Activated T-cell treated with anti-CD3 and anti-CD28 coated beads, Interleukin-2, amount 50 U/mL, for 1 hour (primary cell): Measurements from ENCODE around the gene SCAMP2.
"Not testable (repeated sequence)": the region's sequence is repeated elsewhere in the genome, so short reads cannot be mapped to it uniquely, and the experiment has no call there.

Experiments used
- DNase-seq: peaks from one replicate; pipeline ENCODE4 v3.0.0-alpha.2; 2020

The SCAMP2 gene

DNA sequence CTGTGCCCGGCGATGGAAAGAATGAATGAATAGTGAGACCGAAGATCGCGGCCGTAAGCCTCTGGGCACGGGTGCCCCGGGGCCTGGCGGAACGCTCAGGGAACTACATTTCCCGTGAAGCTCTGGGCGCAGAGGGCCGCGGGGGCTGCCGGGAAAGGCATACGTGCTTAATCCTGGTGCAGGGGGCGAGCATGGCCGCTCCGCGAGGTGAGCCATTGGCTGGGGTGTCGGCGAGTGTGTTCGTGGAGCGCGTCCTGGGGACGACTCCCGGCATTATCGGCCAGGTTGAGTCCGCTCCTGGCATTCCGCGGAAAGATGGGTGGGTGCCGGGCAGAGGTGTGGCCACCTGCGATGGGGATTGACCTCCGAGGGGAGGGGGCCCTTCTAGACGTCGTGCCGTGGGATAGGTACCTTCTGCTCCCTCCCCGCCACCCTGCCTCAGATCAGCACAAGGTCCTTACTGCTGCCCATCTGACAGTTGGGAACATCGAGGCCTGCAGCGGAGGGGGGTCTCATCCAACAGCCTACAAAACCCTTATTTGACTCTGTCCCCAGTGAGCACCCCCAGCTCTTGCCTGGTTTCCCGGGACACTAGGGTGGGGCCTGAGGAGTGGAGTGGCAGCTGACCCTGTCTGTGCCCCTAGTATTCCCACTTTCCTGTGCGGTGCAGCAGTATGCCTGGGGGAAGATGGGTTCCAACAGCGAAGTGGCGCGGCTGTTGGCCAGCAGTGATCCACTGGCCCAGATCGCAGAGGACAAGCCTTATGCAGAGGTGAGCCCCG lies 16.9 kb upstream of the SCAMP2 start, which contains the start of gene MPI:
Gene MPI (plus strand): TSS at position 160 of the 782 bp plus-strand sequence. CDS start 32 bp downstream, at position 192.
- DNase-seq = peak; percentile 83

DNA sequence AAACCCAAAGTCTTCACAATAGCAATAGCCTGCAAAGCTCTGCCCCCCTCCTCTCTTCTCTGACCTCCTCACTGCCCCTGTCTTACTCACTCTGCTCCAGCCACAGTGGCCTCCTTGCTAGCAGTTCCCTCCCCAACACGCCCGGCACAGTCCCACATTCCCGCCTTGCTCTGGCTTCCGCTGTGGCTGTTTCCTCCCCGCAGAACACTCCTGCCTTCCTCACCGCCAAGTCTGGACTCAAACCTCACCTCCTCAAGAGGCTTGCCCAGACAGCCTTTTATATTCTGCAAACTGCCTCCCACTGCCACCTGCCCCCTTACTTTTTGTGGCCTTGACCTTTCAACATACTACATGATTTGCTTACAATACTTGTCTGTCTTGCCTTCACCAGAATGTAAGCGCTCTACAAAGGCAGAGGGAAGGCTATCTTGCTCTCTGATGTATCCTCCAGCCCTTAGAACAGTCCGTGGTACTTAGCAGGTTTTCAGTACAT lies 16.3 kb upstream of the SCAMP2 start:
- no peak for DNase-seq

DNA sequence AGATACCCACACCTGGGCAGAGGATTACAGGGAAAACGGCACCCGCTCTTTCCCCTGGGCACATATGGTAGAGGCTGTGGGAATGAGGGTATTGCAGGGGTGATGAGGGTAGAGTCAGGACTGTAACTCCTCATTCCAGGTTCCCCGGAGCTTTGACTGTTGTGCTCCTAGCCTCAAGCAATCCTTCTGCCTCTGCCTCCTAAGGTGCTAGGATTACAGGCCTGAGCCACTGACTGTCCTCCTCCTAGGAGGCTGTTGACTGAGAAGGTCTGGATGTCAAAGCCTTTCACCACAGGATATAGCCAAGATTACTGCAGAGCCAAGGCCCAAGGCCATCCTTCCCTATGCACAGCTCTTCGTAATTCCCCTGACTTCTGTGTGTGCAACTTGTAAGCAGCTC lies 15.6 kb upstream of the SCAMP2 start:
- DNase-seq = no peak

DNA sequence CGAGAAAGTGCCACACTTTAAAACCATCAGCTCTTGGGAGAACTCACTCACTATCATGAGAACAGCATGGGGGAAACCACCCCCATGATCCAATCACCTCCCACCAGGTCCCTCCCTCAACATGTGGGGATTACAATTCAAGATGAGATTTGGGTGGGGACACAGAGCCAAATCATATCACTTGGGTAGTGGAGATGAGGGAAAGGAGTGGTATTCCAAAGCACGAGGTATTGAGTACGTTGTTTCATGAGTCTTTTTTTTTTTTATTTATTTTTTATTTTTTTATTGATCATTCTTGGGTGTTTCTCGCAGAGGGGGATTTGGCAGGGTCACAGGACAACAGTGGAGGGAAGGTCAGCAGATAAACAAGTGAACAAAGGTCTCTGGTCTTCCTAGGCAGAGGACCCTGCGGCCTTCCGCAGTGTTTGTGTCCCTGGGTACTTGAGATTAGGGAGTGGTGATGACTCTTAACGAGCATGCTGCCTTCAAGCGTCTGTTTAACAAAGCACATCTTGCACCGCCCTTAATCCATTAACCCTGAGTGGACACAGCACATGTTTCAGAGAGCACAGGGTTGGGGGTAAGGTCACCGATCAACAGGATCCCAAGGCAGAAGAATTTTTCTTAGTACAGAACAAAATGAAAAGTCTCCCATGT lies 14.5 kb upstream of the SCAMP2 start:
- DNase-seq = not testable (repeated sequence)

DNA sequence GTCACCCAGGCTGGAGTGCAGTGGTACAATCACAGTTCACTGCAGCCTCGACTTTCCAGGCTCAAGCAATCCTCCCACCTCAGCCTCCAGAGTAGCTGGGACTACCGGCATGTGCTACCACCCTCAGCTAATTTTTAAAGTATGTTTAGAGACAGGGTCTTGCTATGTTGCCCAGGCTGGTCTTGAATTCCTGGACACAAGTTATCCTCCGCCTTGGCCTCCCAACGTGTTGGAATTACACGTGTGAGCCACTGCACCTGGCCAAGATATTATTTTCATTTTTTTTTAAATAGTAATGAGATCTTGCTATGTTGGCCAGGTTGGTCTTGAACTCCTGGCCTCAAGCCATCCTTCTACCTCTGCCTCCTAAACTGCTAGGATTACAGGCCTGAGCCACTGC lies 12.3 kb upstream of the SCAMP2 start:
- no peak for DNase-seq

DNA sequence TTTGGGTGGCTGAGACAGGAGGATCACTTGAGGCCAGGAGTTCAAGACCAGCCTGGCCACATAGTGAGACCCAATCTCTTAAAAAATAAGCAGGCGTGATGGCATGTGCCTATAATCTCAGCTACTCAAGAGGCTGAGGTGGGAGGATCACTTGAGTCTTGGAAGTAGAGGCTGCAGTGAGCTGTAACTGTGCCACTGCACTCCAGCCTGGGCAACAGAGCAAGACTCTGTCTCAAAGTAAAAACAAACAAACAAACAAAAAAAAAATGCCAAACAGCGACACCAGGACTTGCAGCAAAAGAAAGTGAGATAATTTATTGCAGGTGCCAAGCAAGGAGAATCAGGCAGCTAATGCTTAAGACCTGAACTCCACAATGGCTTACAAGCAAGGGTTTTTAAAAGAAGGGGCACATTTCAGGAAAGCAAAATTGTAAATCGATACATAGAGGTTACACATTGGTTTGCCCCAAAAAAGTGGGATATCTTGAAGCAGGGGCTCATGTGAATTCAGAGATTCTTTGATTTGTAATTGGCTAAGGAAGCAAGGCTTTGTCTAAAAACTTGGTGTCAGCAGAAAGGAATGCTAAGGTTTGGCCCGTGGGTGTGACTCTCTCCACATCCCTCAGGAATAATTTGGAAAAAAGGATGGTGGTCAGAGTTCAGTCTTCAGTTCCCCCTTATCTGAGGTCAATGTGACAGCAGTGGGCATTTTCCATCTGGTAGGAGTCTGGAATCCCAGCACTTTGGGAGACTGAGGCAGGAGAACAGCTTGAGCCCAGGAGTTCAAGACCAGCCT lies 11.5 kb upstream of the SCAMP2 start:
- no peak for DNase-seq

DNA sequence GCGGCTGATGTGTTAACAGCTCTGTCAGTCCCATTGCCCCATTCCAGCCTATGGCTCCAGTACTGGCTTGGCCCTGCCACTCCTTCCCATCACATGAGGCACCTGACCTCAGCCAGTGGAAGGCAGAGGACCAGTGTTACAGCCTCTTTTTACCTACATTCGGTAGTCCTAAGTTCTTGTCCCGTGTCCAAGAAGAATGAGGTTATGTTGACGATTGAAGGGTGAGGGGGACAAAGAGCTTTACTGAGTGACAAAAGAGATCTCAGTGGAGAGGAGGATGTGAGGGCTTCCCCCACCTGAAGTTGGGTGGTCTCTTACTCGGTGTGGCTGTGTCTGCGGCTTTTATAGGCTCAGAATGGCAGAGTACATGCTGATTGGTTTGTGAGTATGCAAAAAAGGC lies 9.4 kb upstream of the SCAMP2 start:
- no peak for DNase-seq

DNA sequence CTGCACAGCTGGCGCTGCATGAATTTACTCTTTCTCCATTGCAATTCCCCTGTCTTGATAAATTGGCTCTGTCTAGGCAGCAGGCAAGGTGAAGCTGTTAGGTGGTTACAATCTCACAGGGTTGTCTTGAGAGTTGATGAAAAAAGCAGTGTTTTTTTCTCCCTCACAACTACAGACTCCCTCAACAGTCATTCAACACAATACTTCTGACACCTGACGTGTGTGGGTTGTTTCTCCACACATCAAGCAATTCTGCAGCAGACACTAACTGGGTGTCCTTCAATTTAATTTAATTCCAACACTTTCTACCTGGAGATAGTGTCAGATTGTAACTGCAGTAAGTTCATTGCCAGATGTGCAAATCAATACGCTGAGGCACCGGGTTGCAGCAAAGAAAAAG lies 5.1 kb upstream of the SCAMP2 start:
- no peak for DNase-seq

DNA sequence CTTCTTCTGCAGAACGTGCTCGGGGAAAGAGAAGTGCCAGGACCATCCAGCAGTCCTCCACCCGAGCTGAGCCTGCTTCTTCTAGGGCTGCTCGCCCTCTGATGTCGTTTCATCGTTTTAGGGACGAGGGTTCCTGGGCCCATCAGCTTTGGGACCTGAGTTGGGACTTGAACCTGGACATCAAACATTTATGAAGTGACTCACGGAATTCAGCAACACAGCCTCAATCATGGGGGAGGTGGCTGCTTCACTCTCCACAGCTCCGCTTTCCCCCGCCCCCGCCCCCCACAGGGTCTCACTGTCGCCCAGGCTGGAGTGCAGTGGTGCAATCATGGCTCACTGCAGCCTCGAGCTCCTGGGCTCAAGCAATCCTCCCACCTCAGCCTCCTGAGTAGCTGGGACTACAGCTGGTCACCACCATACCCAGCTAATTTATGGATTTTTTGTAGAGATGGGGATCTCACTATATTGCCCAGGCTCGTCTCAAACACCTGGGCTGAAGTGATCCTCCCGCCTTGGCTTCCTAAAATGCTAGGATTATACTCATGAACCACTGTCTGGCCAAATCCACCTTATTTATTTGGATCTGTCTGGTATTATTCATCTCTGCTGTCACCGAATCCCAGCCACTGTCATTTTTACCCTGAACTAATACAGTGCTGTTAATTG lies 725 bp upstream of the SCAMP2 start:
- DNase-seq = no peak

DNA sequence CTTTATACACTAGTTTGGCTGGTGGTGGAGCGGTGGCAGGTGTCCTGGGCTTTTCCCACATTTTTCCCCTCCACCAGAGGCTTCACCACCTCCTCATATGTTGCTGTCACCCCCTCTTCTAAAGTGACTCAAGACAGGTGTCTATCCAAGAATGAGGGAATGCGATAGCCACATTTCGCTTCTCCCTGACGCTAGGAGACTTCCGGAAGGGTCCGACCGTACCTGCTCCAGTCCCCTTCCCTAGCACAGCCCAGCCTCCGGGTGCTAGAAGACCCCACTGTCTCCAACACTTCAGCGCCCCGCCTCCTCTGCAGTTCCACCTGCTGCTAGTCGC lies 496 bp downstream of the SCAMP2 start:
- no peak for DNase-seq

DNA sequence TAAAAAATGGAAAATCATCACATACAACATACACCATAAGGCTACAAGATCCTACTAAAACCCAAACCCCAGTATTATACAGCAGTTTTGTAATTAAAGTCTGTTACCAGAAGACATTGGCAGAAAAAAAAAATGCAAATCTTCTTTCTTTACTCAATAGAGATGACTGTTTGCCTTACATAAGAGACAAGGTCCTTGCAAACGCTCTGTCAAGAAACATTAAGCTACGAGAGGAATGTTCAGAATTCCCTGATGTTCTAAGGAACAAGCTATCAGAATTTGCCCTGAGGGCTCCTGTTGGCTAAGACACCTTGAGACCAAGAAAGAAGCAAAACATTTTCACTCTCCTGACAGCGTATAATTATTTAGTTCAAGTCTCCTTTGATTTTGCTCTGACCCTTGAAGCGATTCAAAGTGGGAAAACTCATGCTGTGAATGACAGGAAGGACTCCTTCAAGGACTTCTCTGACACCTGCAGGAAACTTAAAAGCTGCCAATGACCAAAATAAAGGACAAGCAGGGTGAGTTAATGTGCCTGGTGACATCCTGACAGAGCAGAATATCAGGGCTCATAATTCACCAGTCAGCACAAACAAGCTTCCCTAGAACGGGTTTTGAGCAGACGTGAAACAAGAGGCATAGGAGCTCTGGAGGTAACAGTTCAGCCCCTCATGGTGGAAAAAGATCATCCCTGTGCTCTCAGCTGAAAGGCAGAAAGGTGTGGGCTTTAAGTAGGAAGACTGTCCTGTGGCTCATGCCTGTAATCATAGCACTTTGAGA lies 2.5 kb downstream of the SCAMP2 start:
- DNase-seq = no peak

DNA sequence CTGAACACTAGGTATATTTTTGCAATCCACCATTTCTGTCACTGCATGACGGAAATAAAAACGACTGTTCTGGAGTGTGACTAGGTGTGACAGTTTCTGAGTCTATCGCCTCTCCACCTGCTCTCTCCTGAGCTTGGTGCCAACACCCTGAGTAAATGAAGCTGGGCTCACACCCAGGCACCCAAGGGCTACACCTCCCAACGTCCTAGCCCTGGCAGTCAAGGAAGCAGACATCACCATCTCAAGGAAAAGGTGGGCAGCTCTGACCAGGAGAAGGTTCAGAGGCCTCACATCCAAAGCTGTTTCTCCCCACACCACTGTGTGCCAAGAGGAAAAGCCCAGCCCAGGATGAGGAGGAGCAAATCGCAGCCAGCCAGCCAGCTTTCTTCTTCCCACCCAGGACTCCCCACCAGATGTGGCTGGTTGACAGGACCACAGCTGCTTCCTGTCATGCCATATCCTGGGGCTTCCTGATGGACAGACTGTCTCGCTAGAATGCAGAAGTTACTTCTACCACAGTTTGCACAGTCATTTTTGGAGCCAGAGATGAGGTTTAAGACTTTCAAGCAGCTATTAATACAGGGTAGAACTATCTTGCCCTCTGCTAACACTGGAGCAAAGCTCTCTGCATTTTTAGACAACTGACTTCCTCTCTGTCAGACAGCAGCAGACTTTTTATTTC lies 3.3 kb downstream of the SCAMP2 start:
- no peak for DNase-seq

DNA sequence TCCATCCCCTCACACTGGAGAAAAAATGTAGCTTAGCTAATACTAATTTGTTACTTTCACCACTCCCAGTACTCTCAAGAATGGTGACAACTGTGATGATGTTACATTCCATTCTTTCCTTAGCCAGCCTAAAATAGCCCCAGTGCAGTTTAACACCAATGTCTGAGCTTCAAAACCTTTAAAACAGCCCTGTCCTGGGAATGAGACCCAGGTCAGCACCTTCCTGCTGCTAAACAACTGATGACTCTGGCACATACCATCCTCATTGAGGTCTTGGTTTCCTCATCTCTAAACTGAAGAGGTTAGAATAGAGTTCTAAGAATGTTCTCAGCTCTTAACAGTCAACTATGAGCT lies 3.8 kb downstream of the SCAMP2 start:
- DNase-seq = no peak

DNA sequence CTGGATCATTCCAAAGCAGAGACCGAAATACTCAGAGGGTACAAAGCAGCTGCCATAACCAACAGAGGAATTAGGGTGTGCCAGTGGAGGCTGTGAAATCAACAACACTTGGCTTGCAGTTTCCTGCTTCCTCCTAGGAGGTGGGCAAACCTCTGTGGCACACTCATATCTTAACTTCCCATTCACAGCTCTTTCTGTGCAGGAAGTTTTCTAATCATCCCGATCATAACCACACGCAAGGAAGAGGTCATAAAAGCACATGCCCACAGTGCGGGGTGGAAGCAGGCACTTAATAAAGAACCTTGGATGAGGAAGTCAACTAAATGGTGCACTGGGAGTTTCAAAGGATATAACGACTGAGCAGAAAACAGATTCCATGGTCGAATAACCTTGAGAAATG lies 5.1 kb downstream of the SCAMP2 start:
- no peak for DNase-seq

DNA sequence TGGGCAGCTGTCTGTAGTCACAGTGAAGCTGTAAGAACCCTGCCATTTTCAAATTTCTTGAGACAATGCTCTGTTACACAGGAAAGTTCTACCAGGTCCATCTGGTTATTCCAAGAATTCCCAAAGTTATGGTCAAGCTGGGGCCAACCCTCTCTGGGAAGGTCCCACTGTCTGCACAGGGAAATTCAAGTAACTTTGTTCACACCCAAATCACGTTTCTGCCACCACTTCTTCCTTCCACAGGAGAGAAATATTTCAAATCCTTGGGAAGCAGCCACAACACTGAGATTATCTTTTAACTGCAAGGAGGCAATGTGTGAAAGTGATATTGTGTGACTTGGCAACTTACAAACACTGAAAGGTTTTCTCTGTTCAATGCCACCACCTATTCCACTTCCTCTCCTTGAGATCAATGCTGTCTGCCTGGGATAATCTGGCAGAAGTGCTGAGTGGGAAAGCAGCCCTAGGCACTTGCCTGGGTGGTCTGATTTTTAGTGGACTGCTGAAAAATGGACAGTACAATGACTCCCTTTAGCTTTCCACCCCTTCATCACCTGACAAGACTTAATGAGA lies 5.6 kb downstream of the SCAMP2 start:
- no peak for DNase-seq

DNA sequence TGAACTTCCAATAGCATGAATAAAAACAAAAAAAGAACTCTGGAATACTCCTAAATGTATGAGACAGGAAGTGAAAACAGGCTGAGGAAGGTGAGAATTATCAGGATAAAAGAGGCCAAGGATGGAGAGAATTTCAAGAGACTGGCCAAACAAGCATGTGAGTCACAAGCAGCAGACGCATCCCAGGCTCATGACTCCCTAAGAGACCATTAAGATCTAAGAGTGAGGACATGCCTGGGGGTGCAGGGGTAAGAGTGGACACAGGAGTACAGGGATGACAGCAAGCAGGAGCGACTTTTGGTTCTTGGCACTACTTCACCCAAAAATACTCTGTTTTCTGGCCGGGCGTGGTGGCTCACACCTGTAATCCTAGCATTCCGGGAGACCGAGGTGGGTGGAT lies 7.1 kb downstream of the SCAMP2 start:
- DNase-seq = no peak

DNA sequence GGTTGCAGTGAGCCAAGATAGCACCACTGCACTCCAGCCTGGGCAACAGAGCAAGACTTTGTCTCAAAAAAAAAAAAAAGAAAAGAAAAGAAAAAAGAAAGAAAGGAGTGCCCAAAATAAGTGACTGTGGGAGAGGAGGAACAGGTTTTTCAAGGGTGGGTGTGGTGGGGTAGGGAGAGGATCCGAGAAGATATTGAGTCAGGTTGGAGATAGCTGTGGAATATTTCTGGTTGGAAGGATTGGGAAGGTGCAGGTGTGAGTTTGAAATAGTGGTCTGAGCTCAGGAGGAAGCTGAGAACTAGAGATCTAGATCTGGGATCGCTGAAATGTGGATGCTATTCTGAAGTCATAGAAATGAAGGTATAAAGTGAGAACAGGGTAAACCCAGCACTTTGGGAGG lies 7.8 kb downstream of the SCAMP2 start:
- no peak for DNase-seq

DNA sequence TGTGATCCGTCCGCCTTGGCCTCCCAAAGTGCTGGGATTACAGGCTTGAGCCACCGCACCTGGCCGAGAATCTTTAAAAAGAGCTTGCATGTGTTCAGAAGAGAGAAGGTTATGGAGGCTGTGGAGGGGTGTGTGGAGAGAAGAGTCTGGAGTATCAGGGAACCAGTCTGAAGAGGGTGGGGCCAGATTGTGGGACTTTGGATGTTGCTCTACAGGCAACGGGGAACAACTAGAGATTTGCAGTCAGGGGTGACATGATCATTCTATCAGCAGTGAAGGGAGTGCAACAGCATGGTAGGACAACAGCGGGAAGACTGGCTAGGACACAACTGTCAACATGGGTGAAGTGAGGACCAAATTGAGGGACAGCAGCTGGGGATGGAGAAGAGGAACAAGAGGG lies 8.9 kb downstream of the SCAMP2 start:
- DNase-seq = no peak

DNA sequence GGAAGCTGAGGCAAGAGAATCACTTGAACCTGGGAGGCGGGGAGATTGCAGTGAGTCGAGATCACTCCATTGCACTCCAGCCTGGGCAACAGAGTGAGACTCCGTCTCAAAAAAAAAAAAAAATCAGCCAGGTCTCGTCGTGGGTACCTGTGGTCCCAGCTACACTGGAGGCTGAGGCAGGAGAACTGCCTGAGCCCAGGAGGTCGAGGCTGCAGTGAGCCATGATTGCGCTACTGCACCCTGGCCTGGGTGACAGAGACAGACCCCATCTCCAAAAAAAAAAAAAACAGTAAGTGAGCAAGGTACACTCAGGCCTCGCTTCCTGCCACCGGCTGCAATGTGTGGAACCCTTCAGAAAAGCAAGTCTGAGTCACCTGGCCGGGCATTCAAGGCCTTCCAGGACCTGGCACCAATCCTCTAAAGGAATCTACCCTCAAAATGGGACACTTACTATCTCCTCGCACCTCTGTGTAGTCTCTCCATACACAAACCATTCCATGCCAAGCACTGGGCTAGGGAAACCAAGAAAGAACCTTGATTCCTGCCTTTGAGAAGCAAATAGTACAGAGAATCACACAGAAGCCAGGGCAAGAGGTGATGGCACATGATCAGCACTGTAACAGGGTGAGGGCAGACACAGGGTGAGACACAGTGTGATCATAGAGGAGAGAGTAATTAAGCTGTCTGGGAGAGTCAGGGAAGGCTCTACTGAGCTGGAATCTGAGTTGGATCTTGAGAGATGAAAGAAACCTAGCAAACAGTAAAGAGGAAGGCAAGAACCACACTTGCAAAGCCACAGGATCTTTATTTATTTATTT lies 9.7 kb downstream of the SCAMP2 start:
- DNase-seq = no peak

DNA sequence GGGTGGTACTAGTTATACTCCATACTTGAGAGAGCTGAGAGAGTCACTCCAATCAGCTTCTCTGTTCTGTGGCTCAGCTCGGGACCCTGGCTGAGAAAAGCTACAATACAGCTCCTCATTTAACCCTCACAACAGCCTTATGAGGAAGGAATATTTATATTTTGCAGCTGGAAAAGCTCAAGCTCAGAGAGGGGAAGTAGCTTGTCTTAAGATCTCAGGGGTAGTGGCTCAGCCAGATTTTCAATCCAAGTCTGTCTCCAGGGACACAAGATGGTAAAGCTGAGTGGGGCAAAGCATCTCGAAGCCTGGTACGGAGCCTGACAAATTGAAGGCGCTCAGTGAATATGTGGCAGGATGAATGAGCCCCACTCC lies 14.8 kb downstream of the SCAMP2 start:
- no peak for DNase-seq
